ENCODE measurements around the gene SNX20.

Gene SNX20

GRCh38 chr16:50630394-50631020 is 50.6 kb downstream of the SNX20 start:
- no peak for DNase-seq (ENCODE audit: low read depth, low spot score)
- TF ChIP-seq YY1 (IDR thresholded peaks at IDR 0.05; ENCODE audit: insufficient read depth, insufficient read length) (no peak), ZNF274 (IDR thresholded peaks at IDR 0.05; ENCODE audit: low read depth, low read length) (no peak), SUZ12 (IDR thresholded peaks at IDR 0.05; ENCODE audit: extremely low read depth, insufficient read depth, insufficient read length) (no peak)
- H3K9me3 ChIP-seq (ENCODE audit: insufficient read depth, low read length), result no peaks in the 10 kb centered on the region
- no peak overlapping the region for H3K9ac ChIP-seq (ENCODE audit: insufficient read length, low read depth)
- peaks cover 90% of the 10 kb centered on the region for H3K36me3 ChIP-seq (ENCODE audit: insufficient read depth, insufficient read length, low read length)
- no peak overlapping the region for H3K4me3 ChIP-seq (ENCODE audit: insufficient read length, low read depth)
- H3K27me3 ChIP-seq (ENCODE audit: insufficient read depth, insufficient read length), result no peaks in the 10 kb centered on the region
- H3K4me1 ChIP-seq (ENCODE audit: insufficient read depth, insufficient read length), result no peaks in the 10 kb centered on the region

GRCh38 chr16:50629334-50629733 is 51.8 kb downstream of the SNX20 start:
- no peaks in the 10 kb centered on the region for H3K27me3 ChIP-seq (ENCODE audit: insufficient read depth, insufficient read length)
- TF ChIP-seq SUZ12 (IDR thresholded peaks at IDR 0.05; ENCODE audit: extremely low read depth, insufficient read depth, insufficient read length) (no peak), ZNF274 (IDR thresholded peaks at IDR 0.05; ENCODE audit: low read depth, low read length) (no peak), YY1 (IDR thresholded peaks at IDR 0.05; ENCODE audit: insufficient read depth, insufficient read length) (no peak)
- no peaks in the 10 kb centered on the region for H3K4me1 ChIP-seq (ENCODE audit: insufficient read depth, insufficient read length)
- no peak overlapping the region for H3K4me3 ChIP-seq (ENCODE audit: insufficient read length, low read depth)
- H3K9ac ChIP-seq (ENCODE audit: insufficient read length, low read depth), result no peak overlapping the region
- no peaks in the 10 kb centered on the region for H3K9me3 ChIP-seq (ENCODE audit: insufficient read depth, low read length)
- DNase-seq (ENCODE audit: low read depth, low spot score), result no peak
- H3K36me3 ChIP-seq (ENCODE audit: insufficient read depth, insufficient read length, low read length), result peaks cover 93% of the 10 kb centered on the region

DNA sequence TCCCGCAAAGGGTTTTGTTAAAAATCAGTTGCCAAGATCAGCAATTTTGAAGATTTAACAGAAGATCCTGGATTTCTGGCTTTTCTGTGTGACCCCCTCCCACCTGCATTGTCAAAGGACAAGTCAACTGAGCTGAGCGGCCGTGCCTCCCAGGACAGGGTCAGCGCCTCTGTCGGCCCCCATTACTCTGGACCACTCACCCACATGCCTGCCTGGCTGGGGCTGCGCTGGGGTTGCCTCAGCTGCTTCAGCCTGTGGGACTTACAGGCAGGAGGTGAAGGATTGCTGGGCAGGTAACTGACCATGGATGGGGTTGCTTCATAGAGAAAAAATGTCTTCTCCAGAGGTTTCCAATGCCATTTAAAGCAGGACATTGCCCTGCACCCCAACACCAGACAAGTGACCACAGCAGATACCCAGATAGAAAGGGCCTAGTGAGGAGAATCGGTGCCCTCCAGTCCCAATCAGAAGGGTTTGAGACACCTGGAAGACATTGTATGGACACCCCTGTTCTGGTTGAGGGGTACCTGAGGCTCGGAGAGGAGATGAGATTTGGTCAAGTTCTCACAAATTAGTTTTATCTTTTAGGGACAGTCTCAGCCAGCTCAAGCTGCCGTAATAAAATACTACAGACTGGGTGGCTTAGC is 52.8 kb downstream of the SNX20 start:
- H3K27me3 ChIP-seq (ENCODE audit: insufficient read depth, insufficient read length), result no peaks in the 10 kb centered on the region
- TF ChIP-seq SUZ12 (IDR thresholded peaks at IDR 0.05; ENCODE audit: extremely low read depth, insufficient read depth, insufficient read length), result no peak
- TF ChIP-seq ZNF274 (IDR thresholded peaks at IDR 0.05; ENCODE audit: low read depth, low read length), result no peak
- no peak for TF ChIP-seq YY1 (IDR thresholded peaks at IDR 0.05; ENCODE audit: insufficient read depth, insufficient read length)
- H3K9me3 ChIP-seq (ENCODE audit: insufficient read depth, low read length), result no peaks in the 10 kb centered on the region
- H3K36me3 ChIP-seq (ENCODE audit: insufficient read depth, insufficient read length, low read length), result peaks cover 94% of the 10 kb centered on the region
- H3K4me3 ChIP-seq (ENCODE audit: insufficient read length, low read depth), result no peak overlapping the region
- DNase-seq (ENCODE audit: low read depth, low spot score), result no peak
- no peak overlapping the region for H3K9ac ChIP-seq (ENCODE audit: insufficient read length, low read depth)
- H3K4me1 ChIP-seq (ENCODE audit: insufficient read depth, insufficient read length), result peaks cover 4% of the 10 kb centered on the region

- H3K9me3 ChIP-seq (ENCODE audit: insufficient read depth, low read length), result no peaks in the 10 kb centered on the region
- H3K27me3 ChIP-seq (ENCODE audit: insufficient read depth, insufficient read length), result no peaks in the 10 kb centered on the region
- DNase-seq (ENCODE audit: low read depth, low spot score), result no peak
- TF ChIP-seq SUZ12 (IDR thresholded peaks at IDR 0.05; ENCODE audit: extremely low read depth, insufficient read depth, insufficient read length) (no peak), ZNF274 (IDR thresholded peaks at IDR 0.05; ENCODE audit: low read depth, low read length) (no peak), YY1 (IDR thresholded peaks at IDR 0.05; ENCODE audit: insufficient read depth, insufficient read length) (no peak)
- peaks cover 4% of the 10 kb centered on the region for H3K4me1 ChIP-seq (ENCODE audit: insufficient read depth, insufficient read length)
- H3K9ac ChIP-seq (ENCODE audit: insufficient read length, low read depth), result no peak overlapping the region
- peaks cover 91% of the 10 kb centered on the region for H3K36me3 ChIP-seq (ENCODE audit: insufficient read depth, insufficient read length, low read length)
- no peak overlapping the region for H3K4me3 ChIP-seq (ENCODE audit: insufficient read length, low read depth)
Measured at GRCh38 chr16:50627419-50627818, 53.7 kb downstream of the SNX20 start.

- DNase-seq (ENCODE audit: low read depth, low spot score), result no peak
Measured at GRCh38 chr16:50626868-50627267, 54.2 kb downstream of the SNX20 start.

GRCh38 chr16:50625374-50625773 is 55.7 kb downstream of the SNX20 start:
- Histone ChIP-seq H3K9me3 (ENCODE audit: insufficient read depth, low read length) (no peaks in the 10 kb centered on the region), H3K36me3 (ENCODE audit: insufficient read depth, insufficient read length, low read length) (peaks cover 91% of the 10 kb centered on the region), H3K9ac (ENCODE audit: insufficient read length, low read depth) (peak overlapping the region; percentile 13), H3K4me1 (ENCODE audit: insufficient read depth, insufficient read length) (peaks cover 4% of the 10 kb centered on the region), H3K27me3 (ENCODE audit: insufficient read depth, insufficient read length) (no peaks in the 10 kb centered on the region), H3K4me3 (ENCODE audit: insufficient read length, low read depth) (no peak overlapping the region)
- DNase-seq (ENCODE audit: low read depth, low spot score), result no peak
- TF ChIP-seq ZNF274 (IDR thresholded peaks at IDR 0.05; ENCODE audit: low read depth, low read length) (no peak), SUZ12 (IDR thresholded peaks at IDR 0.05; ENCODE audit: extremely low read depth, insufficient read depth, insufficient read length) (no peak), YY1 (IDR thresholded peaks at IDR 0.05; ENCODE audit: insufficient read depth, insufficient read length) (no peak)

More at GRCh38 chr16:50626868-50627267, 54.2 kb downstream of the SNX20 start:
- peaks cover 4% of the 10 kb centered on the region for H3K4me1 ChIP-seq (ENCODE audit: insufficient read depth, insufficient read length)
- H3K9ac ChIP-seq (ENCODE audit: insufficient read length, low read depth), result no peak overlapping the region
- peaks cover 91% of the 10 kb centered on the region for H3K36me3 ChIP-seq (ENCODE audit: insufficient read depth, insufficient read length, low read length)
- H3K27me3 ChIP-seq (ENCODE audit: insufficient read depth, insufficient read length), result no peaks in the 10 kb centered on the region
- no peak overlapping the region for H3K4me3 ChIP-seq (ENCODE audit: insufficient read length, low read depth)
- no peaks in the 10 kb centered on the region for H3K9me3 ChIP-seq (ENCODE audit: insufficient read depth, low read length)
- no peak for TF ChIP-seq SUZ12 (IDR thresholded peaks at IDR 0.05; ENCODE audit: extremely low read depth, insufficient read depth, insufficient read length)
- no peak for TF ChIP-seq ZNF274 (IDR thresholded peaks at IDR 0.05; ENCODE audit: low read depth, low read length)
- TF ChIP-seq YY1 (IDR thresholded peaks at IDR 0.05; ENCODE audit: insufficient read depth, insufficient read length), result no peak

- H3K4me3 ChIP-seq (ENCODE audit: insufficient read length, low read depth), result no peak overlapping the region
- no peaks in the 10 kb centered on the region for H3K27me3 ChIP-seq (ENCODE audit: insufficient read depth, insufficient read length)
- no peak for TF ChIP-seq SUZ12 (IDR thresholded peaks at IDR 0.05; ENCODE audit: extremely low read depth, insufficient read depth, insufficient read length)
- no peak for TF ChIP-seq ZNF274 (IDR thresholded peaks at IDR 0.05; ENCODE audit: low read depth, low read length)
- TF ChIP-seq YY1 (IDR thresholded peaks at IDR 0.05; ENCODE audit: insufficient read depth, insufficient read length), result no peak
- peaks cover 4% of the 10 kb centered on the region for H3K4me1 ChIP-seq (ENCODE audit: insufficient read depth, insufficient read length)
- H3K36me3 ChIP-seq (ENCODE audit: insufficient read depth, insufficient read length, low read length), result peaks cover 91% of the 10 kb centered on the region
- no peak overlapping the region for H3K9ac ChIP-seq (ENCODE audit: insufficient read length, low read depth)
- no peaks in the 10 kb centered on the region for H3K9me3 ChIP-seq (ENCODE audit: insufficient read depth, low read length)
- no peak for DNase-seq (ENCODE audit: low read depth, low spot score)
Measured at GRCh38 chr16:50624449-50624970, 56.6 kb downstream of the SNX20 start.
